SKM-1 treated with dmso at 0.1 percent for 144 hours (cell line): ENCODE measurements around the gene SHMT1.
"Not testable (repeated sequence)": the region's sequence is repeated elsewhere in the genome, so short reads cannot be mapped to it uniquely, and the experiment has no call there.

Source experiments
- DNase-seq: peaks from one replicate; lab custom pipeline; 2025; ENCODE audit not compliant: unreplicated experiment; lab: John Stamatoyannopoulos, UW

SHMT1 gene

DNA sequence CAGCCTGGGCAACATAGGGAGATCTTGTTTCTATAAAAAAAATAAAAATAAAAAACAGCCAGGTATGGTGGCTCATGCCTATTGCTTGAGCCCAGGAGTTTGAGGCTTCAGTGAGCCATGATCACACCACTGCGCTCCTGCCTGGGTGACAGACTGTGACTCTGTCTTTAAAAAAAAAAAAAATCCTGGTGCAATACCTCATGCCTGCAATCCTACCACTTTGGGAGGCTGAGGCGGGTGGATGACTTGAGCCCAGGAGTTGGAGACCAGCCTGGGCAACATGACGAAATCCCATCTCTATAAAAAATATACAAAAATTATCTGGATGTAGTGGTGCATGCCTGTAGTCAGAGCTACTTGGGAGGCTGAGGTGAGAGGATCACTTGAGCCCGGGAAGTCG, 15.3 kb upstream of the SHMT1 start:
- not testable (repeated sequence) for DNase-seq

DNA sequence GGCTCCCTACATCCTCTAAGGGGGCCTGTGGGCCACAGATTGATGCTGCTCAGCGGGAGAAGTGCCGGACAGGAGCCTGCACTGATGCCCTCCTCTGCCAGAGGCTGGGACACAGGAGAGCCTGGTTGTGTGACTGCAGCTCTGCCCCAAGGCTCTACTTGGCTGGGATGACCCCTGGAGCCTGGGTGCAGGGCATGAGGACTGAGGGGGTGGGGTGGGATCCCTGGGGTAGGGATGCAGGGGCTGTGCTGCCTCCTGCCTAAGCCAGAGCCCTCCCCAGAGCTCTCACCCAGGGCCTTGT, 14.8 kb upstream of the SHMT1 start:
- no peak for DNase-seq

DNA sequence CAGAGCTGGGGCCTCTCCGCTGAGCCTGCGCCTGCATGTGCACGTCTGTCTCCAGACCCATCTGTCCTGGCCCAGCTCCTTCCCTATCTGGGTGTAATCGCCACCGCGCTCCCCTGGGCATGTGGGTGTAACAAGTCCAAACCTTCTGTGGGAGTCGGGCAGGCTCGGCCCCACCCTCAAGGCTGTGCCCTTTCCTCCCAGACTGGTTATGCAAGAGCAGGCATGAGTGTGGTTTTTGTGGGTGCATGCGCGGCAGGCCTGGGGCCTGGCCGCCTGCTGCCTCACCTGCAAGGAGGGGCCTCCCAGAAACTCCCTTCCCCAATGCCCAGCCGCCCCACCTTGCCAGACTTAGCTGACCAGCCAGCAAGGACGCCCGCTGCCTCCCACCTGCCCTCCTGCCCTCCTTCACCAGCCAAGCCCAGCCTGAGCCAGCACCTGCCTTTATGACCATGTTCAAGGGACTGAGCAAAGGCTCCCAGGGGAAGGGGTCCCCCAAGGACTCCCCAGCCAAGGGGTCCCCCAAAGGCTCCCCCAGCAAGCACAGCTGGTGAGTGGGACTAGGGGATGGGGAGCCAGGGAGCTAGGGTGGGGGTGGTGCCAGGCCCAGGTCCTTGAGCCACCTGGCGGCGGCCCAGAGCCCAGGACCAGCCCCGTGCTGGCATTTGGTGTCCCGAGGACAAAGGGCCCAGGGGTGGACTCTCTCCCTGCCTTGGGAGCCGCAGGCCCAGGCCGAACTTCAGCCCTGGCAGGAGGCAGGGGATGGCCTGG, 14.3 kb upstream of the SHMT1 start, which contains the start of gene EVPLL:
Gene EVPLL (plus strand): TSS at position 342 of the 768 bp plus-strand sequence. CDS start 3,160 bp downstream, outside the sequence.
- peak; percentile 82 for DNase-seq

DNA sequence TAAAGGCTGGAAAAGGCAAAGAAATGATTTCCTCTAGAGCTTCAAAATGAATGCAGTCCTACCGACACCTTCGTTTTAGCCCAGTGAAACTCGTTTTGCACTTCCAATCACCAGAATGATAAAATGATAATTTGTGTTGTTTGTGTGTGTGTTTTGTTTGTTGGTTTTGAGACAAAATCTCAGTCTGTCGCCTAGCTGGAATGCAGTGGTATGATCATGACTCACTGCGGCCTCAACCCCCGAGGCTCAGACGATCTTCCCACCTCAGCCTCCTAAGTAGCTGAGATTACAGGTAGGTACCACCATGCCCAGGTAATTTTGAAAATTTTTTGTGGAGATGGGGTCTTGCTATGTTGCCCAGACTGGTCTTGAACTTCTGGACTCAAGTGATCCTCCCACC, 10.9 kb upstream of the SHMT1 start:
- no peak for DNase-seq

DNA sequence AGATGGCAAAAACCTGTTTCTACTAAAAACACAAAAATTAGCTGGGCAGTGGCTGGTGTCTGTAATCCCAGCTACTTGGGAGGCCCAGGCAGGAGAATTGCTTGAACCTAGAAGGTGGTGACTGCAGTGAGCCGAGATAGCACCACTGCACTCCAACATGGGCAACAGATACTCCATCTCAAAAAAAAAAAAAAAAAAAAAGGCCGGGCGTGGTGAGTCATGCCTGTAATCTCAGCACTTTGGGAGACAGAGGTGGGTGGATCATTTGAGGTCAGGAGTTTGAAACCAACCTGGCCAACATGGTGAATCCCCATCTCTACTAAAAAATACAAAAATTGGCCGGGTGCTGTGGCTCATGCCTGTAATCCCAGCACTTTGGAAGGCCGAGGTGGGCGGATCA, 9.8 kb upstream of the SHMT1 start:
- not testable (repeated sequence) for DNase-seq

DNA sequence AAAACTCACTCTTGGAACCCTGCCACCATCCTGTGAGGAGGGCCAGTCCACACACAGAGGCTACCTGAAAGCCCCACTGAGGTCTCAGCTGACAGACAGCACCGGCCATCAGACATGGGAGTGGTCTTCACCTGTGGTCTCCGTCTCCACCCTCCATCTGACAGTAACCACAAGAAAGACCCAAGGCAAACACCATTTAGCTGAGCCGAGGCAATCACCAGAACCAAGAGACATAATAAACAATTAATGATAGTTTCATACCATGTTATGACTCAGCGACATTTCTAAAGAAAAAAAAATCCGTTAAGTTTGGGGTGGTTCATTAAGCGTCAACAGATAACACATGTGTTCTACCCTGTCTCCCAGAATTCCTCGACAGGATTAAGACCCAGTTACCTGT, 8.1 kb upstream of the SHMT1 start:
- DNase-seq: no peak

DNA sequence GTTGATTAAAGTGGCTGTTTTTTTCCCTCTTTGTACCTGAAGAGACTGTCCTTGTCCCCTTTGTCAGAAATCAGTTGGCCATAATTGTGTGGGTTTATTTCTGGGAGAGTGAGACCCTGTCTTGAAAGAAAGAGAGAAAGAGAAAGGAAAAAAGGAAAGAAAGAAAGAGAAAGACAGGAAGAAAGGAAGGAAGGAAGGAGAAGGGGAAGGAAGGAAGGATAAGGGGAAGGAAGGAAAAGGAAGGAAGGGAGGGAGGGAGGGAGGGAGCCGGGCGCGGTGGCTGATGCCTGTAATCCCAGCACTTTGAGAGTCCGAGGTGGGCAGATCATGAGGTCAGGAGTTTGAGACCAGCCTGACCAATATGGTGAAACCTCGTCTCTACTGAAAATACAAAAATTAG, 7.4 kb upstream of the SHMT1 start:
- no peak for DNase-seq

DNA sequence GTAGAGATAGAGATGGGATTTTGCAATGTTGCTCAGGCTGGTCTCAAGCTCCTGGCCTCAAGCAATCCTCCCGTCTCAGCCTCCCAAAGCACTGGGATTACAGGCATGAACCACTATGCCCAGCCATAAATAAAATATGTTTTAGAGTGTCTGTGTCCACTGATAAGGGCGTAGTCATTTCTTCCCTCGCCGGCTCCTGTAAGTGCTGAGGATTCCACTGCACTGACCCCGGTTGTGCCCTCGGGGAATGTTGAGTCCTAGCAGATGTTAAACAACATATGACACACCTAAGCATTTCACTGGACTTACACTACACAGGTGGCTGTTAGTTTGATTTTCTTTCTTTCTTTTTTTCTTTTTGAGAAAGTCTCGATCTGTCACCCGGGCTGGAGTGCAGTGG, 5.6 kb upstream of the SHMT1 start:
- DNase-seq: no peak

DNA sequence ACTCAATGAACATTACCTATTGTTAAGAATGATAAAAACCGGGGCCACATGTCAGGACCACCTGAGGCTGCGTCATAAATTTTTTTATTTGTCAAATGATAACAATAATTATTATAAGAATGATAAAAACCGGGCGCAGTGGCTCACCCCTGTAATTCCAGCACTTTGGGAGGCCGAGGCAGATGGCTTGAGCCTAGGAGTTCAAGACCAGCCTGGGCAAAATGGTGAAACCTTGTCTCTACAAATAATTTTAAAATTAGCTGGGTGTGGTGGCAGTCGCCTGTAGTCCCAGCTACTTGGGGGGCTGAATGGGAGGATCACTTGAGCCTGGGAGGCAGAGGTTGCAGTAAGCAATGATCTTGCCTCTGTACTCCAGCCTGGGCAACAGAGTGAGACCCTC, 816 bp upstream of the SHMT1 start:
- no peak for DNase-seq

DNA sequence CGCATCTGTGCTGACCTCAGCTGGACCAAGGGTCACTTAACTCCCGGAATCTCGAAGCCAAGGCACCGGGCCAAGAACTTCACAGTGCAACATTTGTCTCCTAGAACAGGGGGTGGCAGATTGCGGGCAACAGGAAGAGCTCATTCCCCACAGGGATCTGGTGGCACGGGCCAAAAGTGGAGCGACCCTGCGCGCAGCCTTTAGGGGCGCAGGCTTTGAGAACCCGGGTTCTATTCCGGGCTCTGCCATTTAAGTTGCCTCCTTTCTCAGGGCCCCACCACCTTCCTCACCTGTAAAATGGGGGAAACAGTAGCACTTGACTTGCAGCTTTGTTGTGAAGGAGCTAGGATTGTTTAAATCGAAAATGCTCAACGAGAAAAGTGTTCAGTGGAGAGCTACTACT, 651 bp downstream of the SHMT1 start:
- no peak for DNase-seq

DNA sequence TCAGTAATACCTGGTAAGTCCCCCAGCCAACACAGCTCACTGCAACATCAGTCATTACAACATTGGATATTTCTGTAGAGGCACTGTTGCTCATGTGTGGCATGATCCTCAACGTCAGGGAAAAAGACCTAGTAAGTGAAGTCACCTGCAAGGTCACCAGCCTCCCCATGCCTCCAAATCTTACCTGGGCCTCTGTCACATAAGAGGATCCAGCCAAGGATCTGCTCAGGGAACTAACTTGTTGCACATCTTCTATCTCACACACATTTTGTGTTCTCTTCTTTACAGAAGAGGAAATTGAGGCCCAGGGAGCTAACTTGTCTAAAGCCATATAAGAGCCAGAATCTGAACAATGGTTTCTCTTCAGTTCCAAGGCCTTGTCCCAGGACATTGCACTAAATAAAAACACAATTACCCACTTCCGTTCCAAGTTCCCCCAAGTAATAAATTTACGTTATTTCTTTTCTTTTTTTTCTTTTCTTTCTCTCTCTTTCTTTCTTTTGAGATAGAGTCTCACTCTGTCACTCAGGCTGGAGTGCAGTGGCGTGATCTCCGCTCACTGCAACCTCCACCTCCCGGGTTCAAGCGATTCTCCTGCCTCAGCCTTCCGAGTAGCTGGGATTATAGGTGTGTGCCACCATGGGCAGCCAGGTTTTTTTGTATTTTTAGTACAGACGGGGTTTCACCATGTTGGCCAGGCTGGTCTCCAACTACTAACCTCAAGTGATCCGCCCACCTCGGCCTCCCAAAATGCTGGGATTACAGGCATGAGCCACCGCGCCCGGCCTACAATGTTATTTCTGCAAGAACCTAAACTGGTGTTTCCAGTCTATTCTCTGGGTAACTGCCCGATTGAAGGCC, 1.3 kb downstream of the SHMT1 start:
- DNase-seq: no peak

DNA sequence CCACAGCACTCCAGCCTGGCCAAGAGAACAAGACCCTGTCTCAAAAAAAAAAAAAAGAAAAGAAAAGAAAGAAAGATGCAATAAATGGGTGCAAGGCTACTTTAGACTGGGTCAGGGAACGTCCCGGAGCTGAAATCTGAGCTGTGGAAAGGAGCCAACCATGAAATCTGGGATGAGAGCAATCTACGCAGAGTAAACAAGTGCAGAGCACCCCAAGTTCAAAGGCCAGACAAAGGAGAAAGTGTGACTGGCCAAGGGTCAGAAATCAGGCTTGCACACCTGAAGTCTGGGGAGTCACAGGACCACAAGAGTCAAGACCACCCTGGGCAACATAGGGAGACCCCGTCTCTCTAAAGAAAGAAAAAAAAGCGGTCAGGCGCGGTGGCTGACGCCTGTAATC, 2.8 kb downstream of the SHMT1 start:
- no peak for DNase-seq

DNA sequence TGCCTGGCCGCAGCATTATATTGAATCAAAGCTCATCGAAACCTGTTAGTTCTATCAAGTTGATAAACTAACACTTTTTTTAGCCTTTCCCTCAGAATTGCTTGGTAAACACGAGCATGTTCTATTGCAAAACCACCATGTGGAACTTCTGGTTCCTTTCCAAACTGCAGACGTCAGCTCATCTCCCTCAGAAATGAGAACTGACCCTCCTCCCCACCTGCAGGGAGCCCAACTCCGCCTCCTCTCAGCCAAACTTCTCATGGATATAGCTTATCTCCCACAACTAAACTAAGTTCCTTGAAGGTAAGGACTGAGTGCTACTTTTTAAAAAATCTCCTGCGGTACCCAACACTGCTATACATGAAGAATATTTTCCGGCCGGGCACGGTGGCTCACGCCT, 6.7 kb downstream of the SHMT1 start:
- no peak for DNase-seq

DNA sequence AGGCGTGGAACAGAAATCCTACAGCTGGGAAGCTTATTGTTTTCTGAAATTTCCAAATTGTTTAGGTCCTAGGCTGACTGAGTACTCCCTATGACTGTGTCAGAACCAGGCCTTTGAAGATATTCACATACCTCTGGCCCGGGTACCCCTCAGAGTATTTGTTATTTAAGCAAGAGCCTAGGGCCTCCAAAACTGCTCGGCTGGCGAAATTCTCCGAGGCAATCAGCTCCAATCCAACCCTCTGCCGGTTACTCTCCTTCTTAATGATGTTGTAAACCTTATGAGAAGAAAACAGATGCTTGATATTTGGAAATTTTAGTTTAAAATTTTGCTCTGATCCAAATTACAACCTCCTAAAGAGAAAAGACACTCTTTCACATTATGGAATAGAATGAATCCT, 9.8 kb downstream of the SHMT1 start:
- no peak for DNase-seq

DNA sequence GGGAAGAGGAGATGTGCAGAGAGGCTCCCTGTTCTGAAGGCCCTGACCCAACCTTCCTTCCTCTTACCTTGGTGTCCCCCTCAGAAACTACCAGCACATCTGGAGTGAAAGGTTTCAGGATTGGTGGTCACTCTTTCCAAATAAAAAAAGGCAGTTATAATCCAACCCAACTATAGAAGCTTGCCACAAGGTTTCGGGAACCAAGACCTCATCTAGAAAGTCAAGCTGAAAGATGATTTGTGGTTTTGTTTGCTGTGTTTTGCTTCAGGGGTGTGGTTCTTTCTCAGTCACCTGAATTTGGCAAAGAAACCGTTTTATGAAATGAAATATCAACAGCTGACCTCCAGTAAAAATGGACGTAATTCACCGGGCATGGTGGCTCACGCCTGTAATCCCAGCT, 19.3 kb downstream of the SHMT1 start:
- no peak for DNase-seq

DNA sequence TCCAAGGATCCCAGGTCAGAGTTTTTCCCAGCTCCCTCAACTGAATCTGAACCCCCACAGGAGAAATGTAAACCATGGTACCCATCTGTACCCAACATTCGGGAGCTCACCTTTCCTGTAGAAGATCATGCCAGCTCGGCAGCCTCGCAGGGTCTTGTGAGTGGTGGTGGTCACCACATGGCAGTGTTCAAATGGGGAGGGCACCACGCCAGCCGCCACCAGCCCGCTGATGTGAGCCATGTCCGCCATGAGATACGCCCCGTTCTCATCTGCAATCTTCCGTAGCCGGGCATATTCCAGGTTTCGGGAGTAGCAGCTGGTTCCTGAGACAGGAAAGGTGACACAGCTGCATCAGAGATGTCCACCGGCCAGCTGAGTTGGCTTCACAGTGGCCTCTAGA, 23.4 kb downstream of the SHMT1 start:
- DNase-seq: no peak

DNA sequence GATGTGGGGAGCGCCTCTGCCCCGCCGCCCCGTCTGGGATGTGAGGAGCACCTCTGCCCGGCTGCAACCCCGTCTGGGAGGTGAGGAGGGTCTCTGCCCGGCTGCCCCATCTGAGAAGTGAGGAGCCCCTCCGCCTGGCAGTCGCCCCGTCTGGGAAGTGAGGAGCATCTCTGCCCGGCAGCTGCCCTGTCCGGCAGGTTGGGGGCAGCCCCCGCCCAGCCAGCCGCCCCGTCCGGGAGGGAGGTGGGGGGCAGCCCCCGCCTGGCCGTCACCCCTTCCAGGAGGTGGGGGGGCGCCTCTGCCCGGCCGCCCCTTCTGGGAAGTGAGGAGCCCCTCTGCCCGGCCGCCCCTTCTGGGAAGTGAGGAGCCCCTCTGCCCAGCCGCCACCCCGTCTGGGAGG, 25.2 kb downstream of the SHMT1 start:
- not testable (repeated sequence) for DNase-seq

DNA sequence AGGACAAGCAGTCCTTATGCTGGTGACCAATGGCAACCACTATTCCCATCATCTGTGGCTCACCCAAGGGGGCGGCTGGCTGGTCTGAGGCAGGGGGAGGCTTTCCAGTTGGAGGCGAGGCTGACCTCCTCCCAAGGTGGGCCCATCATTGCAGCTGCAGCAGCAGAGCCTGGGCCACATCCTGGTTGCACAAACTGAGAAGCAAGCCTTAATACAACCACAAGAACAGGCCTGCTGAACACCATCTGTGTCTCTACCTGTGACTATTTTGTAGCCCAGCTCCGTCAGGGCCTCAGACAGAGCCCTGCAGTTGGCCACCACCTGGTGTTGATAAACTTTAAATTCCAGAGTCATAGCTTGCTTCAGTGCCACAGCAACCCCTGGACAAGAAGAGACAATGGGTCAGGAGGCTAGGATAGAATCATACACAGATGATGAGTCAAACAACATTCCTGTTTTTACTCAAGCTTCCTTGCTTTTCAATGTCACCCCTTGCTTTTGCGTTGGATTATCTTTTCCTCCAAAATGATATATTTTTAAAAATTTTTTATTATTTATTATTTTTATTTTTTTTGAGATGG, 30.4 kb downstream of the SHMT1 start:
- DNase-seq: no peak

DNA sequence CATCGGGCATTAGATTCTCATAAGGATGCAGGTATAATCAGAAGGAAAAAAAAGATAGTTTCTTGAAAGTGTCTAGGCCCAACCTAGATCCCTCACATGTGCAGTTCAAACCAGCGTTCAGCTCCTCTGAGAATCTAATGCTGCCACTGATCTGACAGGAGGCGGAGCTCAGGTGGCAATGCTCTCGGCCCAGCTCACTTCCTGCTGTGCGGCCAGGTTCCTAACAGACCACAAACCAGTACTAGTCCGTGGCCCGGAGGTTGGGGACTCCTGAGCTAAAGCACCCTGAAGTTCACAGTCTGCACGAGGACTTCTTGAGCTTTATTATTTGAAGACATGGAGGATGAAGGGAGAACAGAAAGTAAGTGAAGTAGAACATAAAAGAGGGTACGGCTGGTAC, 31.5 kb downstream of the SHMT1 start:
- DNase-seq: no peak

DNA sequence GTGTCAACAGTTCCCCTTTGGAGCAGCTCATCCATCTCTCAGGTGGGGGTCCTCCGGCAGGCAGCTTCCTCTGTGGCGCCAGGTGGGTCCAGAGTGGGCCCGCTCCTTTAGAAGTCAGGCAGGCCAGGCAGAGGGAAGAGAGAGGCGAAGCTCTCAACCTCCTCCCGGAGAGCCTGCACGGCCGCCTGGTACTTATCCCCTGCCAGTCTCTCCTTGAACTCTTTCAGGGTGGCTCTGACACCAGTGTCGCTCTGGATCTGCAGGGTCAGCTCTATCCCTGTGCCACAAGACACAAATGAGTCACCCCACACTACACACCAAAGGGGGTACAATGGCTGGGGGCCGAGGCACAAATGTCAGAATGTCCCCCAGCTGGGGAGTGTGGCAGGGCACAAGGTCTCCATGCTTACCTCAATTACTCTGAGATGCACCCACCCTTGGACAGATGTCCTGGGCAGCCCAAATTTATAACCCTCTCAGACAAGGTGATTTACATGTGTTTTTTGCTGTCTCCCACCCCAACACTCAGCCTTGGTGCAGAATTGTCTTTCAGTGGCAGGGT, 34.6 kb downstream of the SHMT1 start:
- no peak for DNase-seq

DNA sequence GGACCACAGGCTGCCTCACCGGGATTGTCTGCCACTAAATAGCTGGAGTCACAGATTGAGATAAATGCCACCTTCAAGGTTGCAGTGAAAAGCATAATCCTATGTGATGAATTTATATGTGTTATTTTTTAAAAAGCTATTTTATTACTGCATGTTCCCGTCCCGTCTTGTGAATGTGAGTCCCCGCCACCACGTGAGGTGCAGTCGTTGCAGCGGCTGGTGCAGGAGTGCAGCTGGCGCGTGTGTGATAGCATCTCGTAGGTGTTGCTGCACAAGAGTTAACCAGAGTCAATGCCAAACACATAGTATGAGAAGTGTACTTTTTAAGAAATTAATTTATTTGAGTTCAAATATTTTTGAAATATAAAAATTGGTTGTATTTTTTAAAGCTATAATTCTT, 35.8 kb downstream of the SHMT1 start:
- DNase-seq: no peak

DNA sequence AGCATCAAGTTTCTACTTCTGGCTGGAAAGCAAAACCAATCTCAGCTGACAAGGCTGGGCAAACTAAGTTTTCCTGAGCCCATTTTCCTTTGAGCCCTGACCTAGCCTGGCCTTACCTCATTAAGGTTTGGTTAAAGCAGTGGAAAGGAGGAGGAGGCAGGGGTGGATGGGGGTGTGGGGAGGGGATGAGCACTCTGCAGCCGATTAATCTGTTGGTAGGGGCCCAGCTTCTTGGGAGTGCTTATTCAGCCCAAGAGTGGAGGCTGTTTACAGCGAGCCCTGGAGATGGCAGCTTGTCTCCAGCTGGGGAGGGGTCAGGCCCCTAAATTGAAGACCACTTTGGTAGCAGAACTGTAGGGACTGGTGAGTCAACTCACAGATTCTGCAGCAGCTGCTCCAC, 36.3 kb downstream of the SHMT1 start:
- DNase-seq: no peak
